HEK293 (cell line): ENCODE results near the gene SPATA25.

Experiments used
- CTCF ChIA-PET: fragments of 350-600 bp; formaldehyde crosslinking; extraction: SDS; loops from one replicate; lab custom pipeline; 2021; ENCODE audit warnings: antibody characterized with exemption; lab: Yijun Ruan, JAX
- POLR2A ChIA-PET: fragments of 300-600 bp; formaldehyde crosslinking; extraction: SDS; loops from one replicate; lab custom pipeline; 2020; ENCODE audit warnings: antibody characterized with exemption, inconsistent platforms; lab: Yijun Ruan, JAX
- H3K27ac ChIP-seq: fragments of 200-500 bp; sonication (Bioruptor generic); 2 replicates; pipeline ENCODE4 v1.5.1; 2014; ENCODE audit warnings: low read depth, low read length, control low read depth, inconsistent platforms; ENCODE audit errors: extremely low read depth
- H3K36me3 ChIP-seq, 2 experiments: fragments of 200-500 bp in 1 of 2; sonication (Bioruptor generic) in 1 of 2; 1 replicate in 1 of 2; 2 replicates in 1 of 2; pipeline ENCODE4 v1.5.1; 2014 to 2017; ENCODE audit warnings: inconsistent platforms in 2 of 2, low read length in 2 of 2; ENCODE audit not compliant: control insufficient read depth in 2 of 2, insufficient read depth in 1 of 2
- H3K4me1 ChIP-seq: fragments of 200-500 bp; sonication (Bioruptor generic); 2 replicates; pipeline ENCODE4 v1.5.1; 2014; ENCODE audit warnings: mild to moderate bottlenecking, low read length, inconsistent platforms; ENCODE audit not compliant: control insufficient read depth, insufficient read depth
- H3K4me3 ChIP-seq: 2 replicates; pipeline ENCODE4 v1.5.1; 2011; ENCODE audit warnings: low read depth, mild to moderate bottlenecking, control low read depth, low read length, moderate library complexity
- H3K9me3 ChIP-seq: fragments of 200-500 bp; sonication (Bioruptor generic); 2 replicates; pipeline ENCODE4 v1.5.1; 2014; ENCODE audit warnings: low read depth, low read length, inconsistent platforms; ENCODE audit not compliant: control insufficient read depth, insufficient read depth
- EGR2 ChIP-seq: fragments of 450-650 bp; formaldehyde crosslinking; IDR thresholded peaks from 2 replicates; pipeline ENCODE4 v1.5.1; 2016; ENCODE audit warnings: low read depth, missing biosample characterization, missing genetic modification characterization
- ELK4 ChIP-seq: IDR thresholded peaks from 2 replicates; pipeline ENCODE4 v1.6.1; 2011; ENCODE audit warnings: mild to moderate bottlenecking, low read depth, low read length, borderline replicate concordance
- KLF17 ChIP-seq: fragments of 450-650 bp; formaldehyde crosslinking; IDR thresholded peaks from 2 replicates; pipeline ENCODE4 v1.5.1; 2016; ENCODE audit warnings: missing biosample characterization, missing genetic modification characterization
- MZF1 ChIP-seq: fragments of 450-650 bp; formaldehyde crosslinking; IDR thresholded peaks from 2 replicates; pipeline ENCODE4 v1.5.1; 2017; ENCODE audit warnings: missing biosample characterization, missing genetic modification characterization, borderline replicate concordance
- SALL2 ChIP-seq: fragments of 450-650 bp; formaldehyde crosslinking; IDR thresholded peaks from 2 replicates; pipeline ENCODE4 v1.5.0; 2017; ENCODE audit warnings: missing biosample characterization, mild to moderate bottlenecking, missing genetic modification characterization, borderline replicate concordance
- YY1 ChIP-seq: fragments of 450-650 bp; formaldehyde crosslinking; IDR thresholded peaks from 2 replicates; pipeline ENCODE4 v1.5.1; 2018; ENCODE audit warnings: missing biosample characterization, missing genetic modification characterization
- ZBTB26 ChIP-seq: fragments of 450-650 bp; formaldehyde crosslinking; optimal IDR thresholded peaks from 2 replicates; pipeline ENCODE3; 2016; ENCODE audit warnings: missing biosample characterization, mild to moderate bottlenecking, missing genetic modification characterization
- ZNF133 ChIP-seq: fragments of 450-650 bp; formaldehyde crosslinking; IDR thresholded peaks from 2 replicates; pipeline ENCODE4 v1.5.1; 2016; ENCODE audit warnings: missing biosample characterization, missing genetic modification characterization
- ZNF174 ChIP-seq: fragments of 450-650 bp; formaldehyde crosslinking; IDR thresholded peaks from 2 replicates; pipeline ENCODE4 v1.5.0; 2017; ENCODE audit warnings: missing biosample characterization, mild to moderate bottlenecking, missing genetic modification characterization
- ZNF239 ChIP-seq: fragments of 450-650 bp; formaldehyde crosslinking; IDR thresholded peaks from 2 replicates; pipeline ENCODE4 v1.5.1; 2016; ENCODE audit warnings: missing biosample characterization, missing genetic modification characterization
- ZNF248 ChIP-seq: fragments of 450-650 bp; formaldehyde crosslinking; IDR thresholded peaks from 2 replicates; pipeline ENCODE4 v1.5.1; 2017; ENCODE audit warnings: missing biosample characterization, missing genetic modification characterization
- ZNF335 ChIP-seq: fragments of 450-650 bp; formaldehyde crosslinking; conservative IDR thresholded peaks from 2 replicates; pipeline ENCODE4 v1.5.1; 2016; ENCODE audit warnings: missing biosample characterization, missing genetic modification characterization
- ZNF341 ChIP-seq: fragments of 450-650 bp; formaldehyde crosslinking; IDR thresholded peaks from 2 replicates; pipeline ENCODE4; 2016; ENCODE audit warnings: low read depth, missing biosample characterization, missing genetic modification characterization
- ZNF394 ChIP-seq: fragments of 450-650 bp; formaldehyde crosslinking; IDR thresholded peaks from 2 replicates; pipeline ENCODE4 v1.5.1; 2016; ENCODE audit warnings: missing biosample characterization, missing genetic modification characterization, mild to moderate bottlenecking, moderate library complexity, borderline replicate concordance
- ZNF596 ChIP-seq: fragments of 450-650 bp; IDR thresholded peaks from 2 replicates; pipeline ENCODE4 v1.5.0; 2018; ENCODE audit warnings: missing biosample characterization, mild to moderate bottlenecking, missing genetic modification characterization, moderate library complexity
- ZNF610 ChIP-seq: fragments of 450-650 bp; formaldehyde crosslinking; IDR thresholded peaks from 2 replicates; pipeline ENCODE4 v1.5.1; 2016; ENCODE audit warnings: missing biosample characterization, missing genetic modification characterization, borderline replicate concordance
- ZNF626 ChIP-seq: fragments of 450-650 bp; sonication (Bioruptor Pico); formaldehyde crosslinking; IDR thresholded peaks from 2 replicates; pipeline ENCODE4 v1.5.1; 2018; ENCODE audit warnings: missing biosample characterization, missing genetic modification characterization, inconsistent platforms
- ZNF670 ChIP-seq: fragments of 450-650 bp; formaldehyde crosslinking; IDR thresholded peaks from 2 replicates; pipeline ENCODE4 v1.5.1; 2016; ENCODE audit warnings: missing biosample characterization, missing genetic modification characterization, low read depth
- ZNF747 ChIP-seq: fragments of 450-650 bp; formaldehyde crosslinking; IDR thresholded peaks from 2 replicates; pipeline ENCODE4 v1.5.1; 2016; ENCODE audit warnings: missing biosample characterization, missing genetic modification characterization
- ZNF776 ChIP-seq: fragments of 450-650 bp; formaldehyde crosslinking; IDR thresholded peaks from 2 replicates; pipeline ENCODE4 v1.5.0; 2017; ENCODE audit warnings: missing biosample characterization, missing genetic modification characterization, borderline replicate concordance
- ZSCAN16 ChIP-seq: fragments of 450-650 bp; formaldehyde crosslinking; IDR thresholded peaks from 2 replicates; pipeline ENCODE4 v1.5.1; 2016; ENCODE audit warnings: missing biosample characterization, missing genetic modification characterization

SPATA25 gene

GRCh38 chr20:45918779-45919537, 31.5 kb upstream of the SPATA25 start (continued):
- TF ChIP-seq ZBTB26 (tag by site-specific recombination): no peak

GRCh38 chr20:45918182-45918737, 30.8 kb upstream of the SPATA25 start:
- no peak for TF ChIP-seq SALL2 (tag by site-specific recombination)
- no peak for TF ChIP-seq ZNF239 (tag by site-specific recombination)
- 0 out of 2 replicates have a peak, but pooled peaks have one; percentile 1 for TF ChIP-seq EGR2 (tag by site-specific recombination)
- no peak for TF ChIP-seq ZNF626 (tag by site-specific recombination)
- TF ChIP-seq MZF1 (tag by site-specific recombination): no peak
- Histone ChIP-seq H3K9me3 (no peaks in the 10 kb centered on the region), H3K4me3 (no peak overlapping the region), H3K27ac (no peak overlapping the region), H3K36me3 (no peaks in the 10 kb centered on the region), H3K4me1 (no peaks in the 10 kb centered on the region)
- ChIA-PET CTCF (interaction anchor here (0.7 kb wide), 1 partner anchor 482 kb away, joined by 4 read pairs; no protein-coding TSS in a partner anchor), POLR2A (interaction anchor here (3.6 kb wide), 1 partner anchor 15 kb away, joined by 13 read pairs; the partner anchor contains the start of gene PCIF1)

- TF ChIP-seq EGR2 (tag by site-specific recombination) (peak; percentile 49; the same call in 1 of the 2 replicates), ZNF747 (tag by site-specific recombination) (no peak)
- TF ChIP-seq, all 188 proteins: peak for 1
- Histone ChIP-seq H3K36me3 (no peaks in the 10 kb centered on the region), H3K9me3 (no peaks in the 10 kb centered on the region), H3K4me1 (no peaks in the 10 kb centered on the region), H3K27ac (no peak overlapping the region), H3K4me3 (no peak overlapping the region)
- CTCF ChIA-PET: interaction anchor here (0.7 kb wide), 1 partner anchor 481 kb away, joined by 4 read pairs; no protein-coding TSS in a partner anchor
- POLR2A ChIA-PET: interaction anchor here (3.6 kb wide), 1 partner anchor 16 kb away, joined by 13 read pairs; the partner anchor contains the start of gene PCIF1
These were observed 30.3 kb upstream of the SPATA25 start for GRCh38 chr20:45917790-45918141.

- H3K4me1 ChIP-seq: no peaks in the 10 kb centered on the region
- H3K9me3 ChIP-seq: no peaks in the 10 kb centered on the region
- POLR2A ChIA-PET: no interaction called here
- no peak overlapping the region for H3K4me3 ChIP-seq
- CTCF ChIA-PET: no interaction called here
- no peak for TF ChIP-seq MZF1 (tag by site-specific recombination)
- TF ChIP-seq ZNF335 (tag by site-specific recombination): no peak
- TF ChIP-seq ZNF239 (tag by site-specific recombination): no peak
- no peak for TF ChIP-seq ZNF776 (tag by site-specific recombination)
- TF ChIP-seq ZNF174 (tag by site-specific recombination): no peak
- no peak for TF ChIP-seq KLF17
- TF ChIP-seq ZNF670: no peak
- H3K36me3 ChIP-seq: no peaks in the 10 kb centered on the region
- no peak overlapping the region for H3K27ac ChIP-seq
These were observed 25.7 kb upstream of the SPATA25 start for GRCh38 chr20:45913116-45913515.

- H3K27ac ChIP-seq: no peak overlapping the region
- H3K9me3 ChIP-seq: no peaks in the 10 kb centered on the region
- no peaks in the 10 kb centered on the region for H3K4me1 ChIP-seq
- POLR2A ChIA-PET: no interaction called here
- CTCF ChIA-PET: no interaction called here
- H3K4me3 ChIP-seq: no peak overlapping the region
- H3K36me3 ChIP-seq: no peaks in the 10 kb centered on the region
- TF ChIP-seq ZNF596: no peak
- TF ChIP-seq ZNF248: no peak
- TF ChIP-seq ZNF394 (tag by site-specific recombination): no peak
- TF ChIP-seq ZNF610 (tag by site-specific recombination): no peak
- no peak for TF ChIP-seq ELK4
- TF ChIP-seq ZNF341 (tag by site-specific recombination): no peak
- no peak for TF ChIP-seq ZNF133 (tag by site-specific recombination)
- no peak for TF ChIP-seq YY1 (tag by site-specific recombination)
- no peak for TF ChIP-seq ZSCAN16 (tag by site-specific recombination)
These were observed 24.9 kb upstream of the SPATA25 start for GRCh38 chr20:45912344-45912682.
